CD4-positive, CD25-positive, alpha-beta regulatory T cell (primary cell): ENCODE results near the gene MAML1. TPM values are rescaled to one million over a fixed set of nuclear protein-coding genes. Genes with fewer than 3 reads are reported as not detected.
"Not testable (repeated sequence)": the region's sequence is repeated elsewhere in the genome, so short reads cannot be mapped to it uniquely, and the experiment has no call there.

ENCODE experiments used
- ATAC-seq, 2 donors: fragments of 150-1000 bp; cut with Tn5 transposase; one replicate each; pipeline ENCODE4 v1.10.0; 2021; ENCODE audit warnings: low read depth in 2 of 2, moderate number of reproducible peaks in 2 of 2, moderate library complexity in 1 of 2
- DNase-seq, 3 donors: peaks; one replicate each; pipeline versions ENCODE4 v3.0.0 to v3.0.0-alpha.2; 2012 to 2022; ENCODE audit warnings: mixed read lengths in 1 of 3
- H3K27ac ChIP-seq: one replicate; pipeline ENCODE4 v1.7.0; 2013; ENCODE audit warnings: mild to moderate bottlenecking, low read length; ENCODE audit not compliant: insufficient read depth, poor library complexity, severe bottlenecking
- H3K27me3 ChIP-seq: one replicate; pipeline ENCODE4 v1.7.0; 2013; ENCODE audit warnings: low read length; ENCODE audit not compliant: control insufficient read depth, insufficient read depth
- H3K36me3 ChIP-seq: one replicate; pipeline ENCODE4 v1.7.0; 2013; ENCODE audit warnings: mild to moderate bottlenecking, low read length, moderate library complexity; ENCODE audit not compliant: control insufficient read depth, insufficient read depth
- H3K4me1 ChIP-seq: 2 replicates; pipeline ENCODE4 v1.7.0; 2013; ENCODE audit warnings: mild to moderate bottlenecking, low read length; ENCODE audit not compliant: insufficient read depth, control insufficient read depth, poor library complexity, severe bottlenecking
- H3K4me3 ChIP-seq: one replicate; pipeline ENCODE4 v1.7.0; 2013; ENCODE audit warnings: low read depth, mild to moderate bottlenecking, low read length, moderate library complexity
- H3K9me3 ChIP-seq, 2 experiments: 1 replicate in 1 of 2; 2 replicates in 1 of 2; pipeline ENCODE4 v1.7.0; 2013; ENCODE audit warnings: low read length in 2 of 2, mild to moderate bottlenecking in 1 of 2, moderate library complexity in 1 of 2; ENCODE audit not compliant: control insufficient read depth in 2 of 2
- H3K27ac Mint-ChIP-seq, 3 donors: one replicate each; pipeline ENCODE4 v1.8.0; 2020 to 2022; ENCODE audit warnings: mild to moderate bottlenecking in 3 of 3, mixed read lengths in 3 of 3, moderate library complexity in 2 of 3
- H3K27me3 Mint-ChIP-seq: one replicate; pipeline ENCODE4 v1.8.0; 2022; ENCODE audit warnings: mild to moderate bottlenecking, mixed read lengths
- H3K36me3 Mint-ChIP-seq: one replicate; pipeline ENCODE4 v1.8.0; 2020; ENCODE audit warnings: mixed read lengths
- H3K4me1 Mint-ChIP-seq, 4 donors: one replicate each; pipeline ENCODE4 v1.8.0; 2020 to 2022; ENCODE audit warnings: mixed read lengths in 4 of 4, mild to moderate bottlenecking in 1 of 4
- H3K4me3 Mint-ChIP-seq, 4 donors: one replicate each; pipeline ENCODE4 v1.8.0; 2020 to 2022; ENCODE audit warnings: mild to moderate bottlenecking in 4 of 4, mixed read lengths in 4 of 4, moderate library complexity in 3 of 4
- H3K9me3 Mint-ChIP-seq, 7 donors: one replicate each; pipeline ENCODE4 v1.8.0; 2020 to 2022; ENCODE audit warnings: mixed read lengths in 7 of 7, mild to moderate bottlenecking in 3 of 7, moderate library complexity in 2 of 7
- polyA plus RNA-seq, 4 donors: library from polyadenylated mRNA; unstranded; fragments of 300-500 nt; fragmentation: Illumina TruSeq; gene quantifications; one replicate each; pipeline ENCODE4 v1.2.3, GENCODE V29; 2021
- total RNA-seq: library from RNA; stranded (reverse); gene quantifications from one replicate; pipeline ENCODE4 v1.2.3, GENCODE V29; 2022

MAML1 gene
- total and polyA plus RNA-seq, 5 donors from 2014 or later = 2.8 to 39.5 (median 4.2) TPM

- Mint-ChIP-seq H3K36me3 (peaks cover 30% of the 10 kb centered on the region), H3K4me3 (peak overlapping the region; percentile 95 to 99 (median 96)), H3K9me3 (no peaks in the 10 kb centered on the region), H3K27ac (peak overlapping the region in 2 of 3 donors; percentile 95), H3K27me3 (no peaks in the 10 kb centered on the region), H3K4me1 (peaks cover 28 to 63% (median 49%) of the 10 kb centered on the region in 4 donors)
- DNase-seq (no peak), ATAC-seq (no peak)
- Histone ChIP-seq H3K9me3 (no peaks in the 10 kb centered on the region), H3K27me3 (no peaks in the 10 kb centered on the region), H3K36me3 (peaks cover 11% of the 10 kb centered on the region), H3K4me1 (peaks cover 52% of the 10 kb centered on the region), H3K4me3 (peak overlapping the region; percentile 91), H3K27ac (no peak overlapping the region)
These were observed 2.0 kb downstream of the MAML1 start for GRCh38 chr5:179734536-179735164.

- Mint-ChIP-seq H3K27ac (peak overlapping the region in 2 of 3 donors; percentile 57 to 89), H3K9me3 (no peaks in the 10 kb centered on the region), H3K36me3 (peaks cover 34% of the 10 kb centered on the region), H3K27me3 (no peaks in the 10 kb centered on the region), H3K4me1 (peaks cover 30 to 71% (median 52%) of the 10 kb centered on the region in 4 donors), H3K4me3 (peak overlapping the region; percentile 62 to 77 (median 66))
- no peak for DNase-seq
- no peaks in the 10 kb centered on the region for H3K27me3 ChIP-seq
- ATAC-seq = no peak
- H3K9me3 ChIP-seq = no peaks in the 10 kb centered on the region
- no peak overlapping the region for H3K4me3 ChIP-seq
- H3K27ac ChIP-seq = no peak overlapping the region
- peaks cover 49% of the 10 kb centered on the region for H3K4me1 ChIP-seq
- H3K36me3 ChIP-seq = peaks cover 14% of the 10 kb centered on the region
These were observed 6.1 kb downstream of the MAML1 start for GRCh38 chr5:179738742-179739141.

DNA sequence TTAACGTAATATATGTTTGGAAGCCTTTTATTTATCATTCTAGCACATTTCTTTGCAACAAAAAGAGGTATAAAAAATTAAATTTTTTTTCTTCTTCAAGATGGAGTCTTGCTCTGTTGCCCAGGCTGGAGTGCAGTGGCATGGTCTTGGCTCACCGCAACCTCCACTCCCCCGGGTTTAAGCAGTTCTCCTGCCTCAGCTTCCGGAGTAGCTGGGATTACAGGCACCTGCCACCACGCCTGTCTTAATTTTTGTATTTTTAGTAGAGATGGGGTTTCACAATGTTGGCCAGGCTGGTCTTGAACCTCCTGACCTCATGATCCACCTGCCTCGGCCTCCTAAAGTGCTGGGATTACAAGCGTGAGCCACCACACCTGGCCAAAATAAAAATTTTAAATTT is 11.5 kb downstream of the MAML1 start:
- H3K27ac ChIP-seq, ATAC-seq, H3K27me3 Mint-ChIP-seq, H3K4me3 ChIP-seq, H3K4me3 Mint-ChIP-seq, H3K9me3 ChIP-seq, H3K9me3 Mint-ChIP-seq, DNase-seq, H3K27me3 ChIP-seq, H3K27ac Mint-ChIP-seq: not testable (repeated sequence)
- Mint-ChIP-seq H3K36me3 (peaks cover 18% of the 10 kb centered on the region), H3K4me1 (peaks cover 24 to 45% (median 31%) of the 10 kb centered on the region in 4 donors)
- Histone ChIP-seq H3K36me3 (peaks cover 10% of the 10 kb centered on the region), H3K4me1 (peaks cover 12% of the 10 kb centered on the region)

- H3K4me1 ChIP-seq = no peaks in the 10 kb centered on the region
- Mint-ChIP-seq H3K4me3 (peak overlapping the region in 3 of 4 donors; percentile 38 to 52 (median 42)), H3K9me3 (no peaks in the 10 kb centered on the region), H3K36me3 (peaks cover 13% of the 10 kb centered on the region), H3K27me3 (no peaks in the 10 kb centered on the region), H3K4me1 (peaks cover 13 to 43% (median 26%) of the 10 kb centered on the region in 4 donors), H3K27ac (peak overlapping the region in 1 of 3 donors; percentile 67)
- DNase-seq = no peak
- no peaks in the 10 kb centered on the region for H3K27me3 ChIP-seq
- ATAC-seq = no peak
- H3K4me3 ChIP-seq = peak overlapping the region; percentile 3
- peaks cover 6% of the 10 kb centered on the region for H3K36me3 ChIP-seq
- no peak overlapping the region for H3K27ac ChIP-seq
- H3K9me3 ChIP-seq = no peaks in the 10 kb centered on the region
These were observed 14.2 kb downstream of the MAML1 start for GRCh38 chr5:179746872-179747271.

DNA sequence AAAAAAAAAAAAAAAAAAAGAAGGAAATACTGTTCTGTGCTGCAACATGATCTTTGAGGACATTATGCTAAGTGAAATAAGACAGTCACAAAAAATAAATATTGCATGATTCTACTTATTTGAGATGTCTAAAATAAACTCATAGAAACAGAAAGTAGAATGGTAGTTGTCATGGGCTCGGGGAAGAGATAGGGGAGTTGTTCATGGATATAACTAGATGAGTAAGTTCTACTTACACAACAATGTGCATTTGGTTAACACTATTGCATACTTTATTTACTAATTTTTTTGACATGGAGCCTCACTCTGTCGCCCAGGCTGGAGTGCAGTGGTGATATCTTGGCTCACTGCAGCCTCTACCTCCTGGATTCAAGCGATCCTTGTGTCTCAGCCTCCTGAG is 15.2 kb downstream of the MAML1 start:
- peaks cover 13 to 41% (median 26%) of the 10 kb centered on the region in 4 donors for H3K4me1 Mint-ChIP-seq
- Histone ChIP-seq H3K4me1 (no peaks in the 10 kb centered on the region), H3K36me3 (peaks cover 6% of the 10 kb centered on the region), H3K9me3 (no peaks in the 10 kb centered on the region), H3K27ac (no peak overlapping the region), H3K27me3 (no peaks in the 10 kb centered on the region), H3K4me3 (no peak overlapping the region)
- no peak overlapping the region for H3K4me3 Mint-ChIP-seq
- H3K27ac Mint-ChIP-seq = peak overlapping the region in 1 of 3 donors; percentile 52
- no peak for ATAC-seq
- H3K36me3 Mint-ChIP-seq = peaks cover 13% of the 10 kb centered on the region
- no peaks in the 10 kb centered on the region for H3K9me3 Mint-ChIP-seq
- H3K27me3 Mint-ChIP-seq = no peaks in the 10 kb centered on the region
- no peak for DNase-seq

DNA sequence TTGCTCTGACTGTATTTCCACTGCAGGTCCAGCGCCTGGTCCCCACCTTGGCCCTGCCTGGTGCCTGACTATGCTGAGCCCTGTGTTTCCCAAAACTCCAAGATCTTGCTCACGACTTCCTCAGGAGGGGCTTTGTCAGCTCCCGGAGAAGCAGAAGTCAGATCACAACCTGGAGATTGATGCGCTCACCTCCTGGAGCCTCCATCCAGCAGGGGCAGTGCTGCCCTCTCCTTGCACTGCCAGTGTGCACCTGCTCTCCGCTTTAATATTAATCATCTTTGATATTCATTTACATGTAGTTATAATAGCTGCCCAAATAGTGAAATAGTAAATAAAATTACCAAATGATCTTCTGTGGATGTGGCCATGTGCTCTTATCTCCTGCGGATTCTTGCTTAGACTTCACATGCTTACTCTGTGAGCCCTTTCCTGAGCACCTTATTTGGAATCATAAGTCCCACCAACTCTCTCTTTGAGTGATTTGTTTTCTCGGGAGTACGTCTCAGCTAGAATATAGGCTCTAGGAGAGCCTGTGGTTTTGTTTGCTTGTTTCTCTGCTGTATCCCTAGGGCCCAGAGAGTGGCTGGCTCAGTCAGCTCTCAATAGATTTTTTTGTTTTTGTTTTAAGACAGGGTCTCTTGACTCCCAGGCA is 17.4 kb downstream of the MAML1 start:
- Histone ChIP-seq H3K27ac (no peak overlapping the region), H3K36me3 (peaks cover 6% of the 10 kb centered on the region), H3K27me3 (no peaks in the 10 kb centered on the region), H3K4me1 (peaks cover 15% of the 10 kb centered on the region), H3K9me3 (no peaks in the 10 kb centered on the region), H3K4me3 (no peak overlapping the region)
- Mint-ChIP-seq H3K4me1 (peaks cover 20 to 56% (median 44%) of the 10 kb centered on the region in 4 donors), H3K36me3 (peaks cover 18% of the 10 kb centered on the region), H3K9me3 (no peaks in the 10 kb centered on the region), H3K4me3 (no peak overlapping the region), H3K27ac (peak overlapping the region in 1 of 3 donors; percentile 38), H3K27me3 (no peaks in the 10 kb centered on the region)
- DNase-seq (no peak), ATAC-seq (no peak)

DNA sequence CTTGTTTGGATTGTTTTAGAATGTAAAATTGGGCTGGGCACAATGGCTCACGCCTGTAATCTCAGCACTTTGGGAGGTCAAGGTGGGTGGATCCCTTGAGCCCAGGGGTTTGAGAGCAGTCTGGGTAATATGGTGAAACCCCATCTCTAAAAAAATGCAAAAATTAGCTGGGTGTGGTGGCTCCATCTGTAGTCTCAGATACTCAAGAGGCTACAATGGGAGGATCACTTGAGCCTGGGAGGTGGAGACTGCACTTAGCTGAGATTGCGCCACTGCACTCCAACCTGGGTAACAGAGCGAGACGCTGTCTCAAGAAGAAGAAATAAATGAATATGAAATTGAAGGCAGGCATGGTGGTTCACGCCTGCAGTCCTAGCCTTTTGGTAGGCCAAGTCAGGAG is 21.3 kb downstream of the MAML1 start:
- Mint-ChIP-seq H3K27me3 (no peaks in the 10 kb centered on the region), H3K4me3 (peak overlapping the region in 3 of 4 donors; percentile 6 to 50 (median 44))
- H3K27ac ChIP-seq = no peak overlapping the region

More for the DNA sequence above, 21.3 kb downstream of the MAML1 start:
- peaks cover 32% of the 10 kb centered on the region for H3K4me1 ChIP-seq
- no peaks in the 10 kb centered on the region for H3K9me3 ChIP-seq
- Mint-ChIP-seq H3K27ac (peak overlapping the region; percentile 29 to 74 (median 71)), H3K36me3 (peaks cover 10% of the 10 kb centered on the region), H3K9me3 (no peaks in the 10 kb centered on the region), H3K4me1 (peaks cover 18 to 61% (median 49%) of the 10 kb centered on the region in 4 donors)
- no peaks in the 10 kb centered on the region for H3K27me3 ChIP-seq
- H3K4me3 ChIP-seq = peak overlapping the region; percentile 54
- no peak for ATAC-seq
- H3K36me3 ChIP-seq = peaks cover 9% of the 10 kb centered on the region
- no peak for DNase-seq
